Mucosa of rectum (tissue), 2 donors: ENCODE results near the gene CFAP77.
"Not testable (repeated sequence)": the region's sequence is repeated elsewhere in the genome, so short reads cannot be mapped to it uniquely, and the experiment has no call there.

Experiments used
- H3K27ac ChIP-seq, 2 donors: one replicate each; pipeline ENCODE4 v1.7.0; 2013; ENCODE audit warnings: inconsistent platforms in 2 of 2, low read depth in 2 of 2, low read length in 2 of 2
- H3K27me3 ChIP-seq, 2 donors: one replicate each; pipeline ENCODE4 v1.7.0; 2013; ENCODE audit warnings: low read length in 2 of 2; ENCODE audit not compliant: control insufficient read depth in 2 of 2, insufficient read depth in 2 of 2
- H3K36me3 ChIP-seq, 2 donors: one replicate each; pipeline ENCODE4 v1.7.0; 2013; ENCODE audit warnings: low read length in 2 of 2; ENCODE audit not compliant: control insufficient read depth in 2 of 2, insufficient read depth in 2 of 2
- H3K4me1 ChIP-seq, 2 donors: one replicate each; pipeline ENCODE4 v1.7.0; 2013; ENCODE audit warnings: low read length in 2 of 2, mild to moderate bottlenecking in 1 of 2; ENCODE audit not compliant: control insufficient read depth in 2 of 2, insufficient read depth in 2 of 2
- H3K4me3 ChIP-seq, 2 donors: one replicate each; pipeline ENCODE4 v1.7.0; 2013; ENCODE audit warnings: low read length in 2 of 2
- H3K9ac ChIP-seq, 2 donors: one replicate each; pipeline ENCODE4 v1.7.0; 2013; ENCODE audit warnings: low read length in 2 of 2, low read depth in 1 of 2, mild to moderate bottlenecking in 1 of 2
- H3K9me3 ChIP-seq, 2 donors: one replicate each; pipeline ENCODE4 v1.7.0; 2013; ENCODE audit warnings: low read length in 2 of 2; ENCODE audit not compliant: control insufficient read depth in 2 of 2
- donor health status: healthy.
- donor health status: Normal muscosa, but diverticular disease.

The CFAP77 gene

DNA sequence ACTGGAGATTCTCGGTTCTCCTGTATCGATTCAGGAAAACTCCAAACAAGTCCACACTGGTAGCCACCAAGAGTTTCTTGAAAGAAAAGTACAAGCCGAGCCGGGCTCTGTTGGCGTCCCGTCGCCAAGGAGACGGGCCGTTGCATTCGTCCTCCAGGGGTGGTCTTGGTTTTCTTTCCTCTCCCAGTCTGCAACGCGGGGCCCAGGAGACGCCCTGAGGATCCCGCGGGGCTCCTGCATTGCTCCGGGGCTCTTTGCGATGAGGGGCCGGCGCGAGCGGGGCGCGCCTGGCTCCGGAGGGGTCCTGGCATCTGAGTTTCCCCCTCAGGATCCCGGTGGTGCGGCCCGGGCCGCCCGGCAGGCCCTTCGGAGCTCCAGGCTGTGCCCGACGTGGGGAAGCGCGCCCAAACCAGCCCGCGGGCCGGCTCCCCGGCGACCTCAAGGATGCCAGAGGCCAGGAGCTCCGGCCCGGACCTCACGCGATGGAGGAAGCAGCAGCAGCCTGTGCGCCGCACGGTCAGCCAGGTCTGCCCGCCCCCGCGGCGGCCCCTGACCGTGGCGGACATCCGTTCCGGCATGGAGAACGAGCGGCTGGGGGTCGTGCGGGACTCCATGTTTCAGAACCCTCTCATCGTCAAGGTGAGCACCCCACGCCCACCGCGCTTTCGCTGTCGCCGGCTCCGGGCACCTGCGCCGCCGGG is at the start of gene CFAP77:
Gene CFAP77 (plus strand): TSS at position 384 of the 701 bp plus-strand sequence. CDS start 61 bp downstream, at position 445.
- Histone ChIP-seq H3K4me3 (peak within 1 kb of the TSS; percentile 35 to 54), H3K36me3 (no peaks in the 10 kb centered on the region), H3K4me1 (peaks cover 14 to 24% of the 10 kb centered on the region in 2 donors), H3K9me3 (no peaks in the 10 kb centered on the region), H3K27ac (no peak within 1 kb of the TSS), H3K27me3 (peaks cover 40 to 41% of the 10 kb centered on the region in 2 donors), H3K9ac (no peak within 1 kb of the TSS)

DNA sequence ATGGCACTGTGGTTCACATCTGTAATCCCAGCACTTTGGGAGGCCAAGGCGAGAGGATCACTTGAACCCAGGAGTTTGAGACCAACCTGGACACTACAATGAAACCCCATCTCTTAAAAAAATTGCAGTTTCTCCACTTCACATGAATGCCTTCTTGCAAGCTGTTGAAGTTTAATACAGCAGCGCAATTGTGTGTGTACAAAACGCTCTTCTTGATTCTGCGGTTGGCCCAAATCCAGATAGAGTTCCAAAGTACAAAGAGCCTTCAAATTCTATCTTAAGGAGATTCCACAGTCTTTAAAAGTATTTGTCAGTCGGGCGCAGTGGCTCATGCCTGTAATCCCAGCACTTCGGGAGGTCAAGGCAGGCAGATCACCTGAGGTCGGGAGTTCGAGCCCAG is 45.9 kb upstream of the CFAP77 start:
- H3K36me3 ChIP-seq, result no peaks in the 10 kb centered on the region
- no peak overlapping the region for H3K9ac ChIP-seq
- no peak overlapping the region for H3K4me3 ChIP-seq
- no peaks in the 10 kb centered on the region for H3K27me3 ChIP-seq
- H3K27ac ChIP-seq, result no peak overlapping the region
- H3K4me1 ChIP-seq, result no peaks in the 10 kb centered on the region
- H3K9me3 ChIP-seq, result no peaks in the 10 kb centered on the region

DNA sequence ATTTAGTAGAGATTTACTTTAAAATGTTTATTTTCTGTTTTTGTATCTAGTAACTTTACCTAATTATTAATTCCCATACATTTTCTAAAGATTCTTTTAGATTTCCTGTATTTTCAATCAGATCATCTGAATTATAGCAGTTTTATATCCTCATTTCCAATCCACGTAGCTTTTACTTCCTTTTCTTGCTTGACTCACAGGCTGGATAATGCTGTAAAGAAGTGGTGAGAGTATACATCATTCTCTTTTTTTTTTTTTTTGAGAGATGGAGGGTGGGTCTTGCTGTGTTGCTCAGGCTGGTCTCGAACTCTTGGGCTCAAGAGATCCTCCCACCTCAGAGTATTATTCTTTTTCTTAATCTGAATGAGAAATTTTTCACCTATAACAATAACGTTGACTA is 44.0 kb upstream of the CFAP77 start:
- Histone ChIP-seq H3K36me3 (no peaks in the 10 kb centered on the region), H3K4me1 (no peaks in the 10 kb centered on the region), H3K27me3 (no peaks in the 10 kb centered on the region), H3K9me3 (no peaks in the 10 kb centered on the region), H3K9ac (no peak overlapping the region), H3K4me3 (no peak overlapping the region), H3K27ac (no peak overlapping the region)

DNA sequence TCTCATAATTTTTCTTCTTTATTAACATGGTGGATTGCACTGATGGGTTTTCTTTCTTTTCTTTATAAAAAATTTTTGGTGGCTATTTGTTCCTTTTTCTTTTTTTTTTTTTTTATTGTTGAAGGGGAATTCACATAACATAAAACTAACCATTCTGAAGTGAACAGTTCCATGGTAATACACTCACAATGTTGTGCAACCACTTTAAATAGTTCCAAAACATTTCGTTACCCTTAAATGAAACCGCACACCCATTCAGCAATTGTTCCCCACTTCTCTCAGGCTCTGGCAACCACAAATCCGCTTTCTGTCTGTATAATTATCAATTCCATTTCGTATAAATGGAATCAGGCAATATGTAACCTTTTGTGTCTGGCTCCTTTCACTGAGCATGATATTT is 43.5 kb upstream of the CFAP77 start:
- Histone ChIP-seq H3K27me3 (no peaks in the 10 kb centered on the region), H3K4me1 (no peaks in the 10 kb centered on the region), H3K4me3 (no peak overlapping the region), H3K9ac (no peak overlapping the region), H3K9me3 (no peaks in the 10 kb centered on the region), H3K36me3 (no peaks in the 10 kb centered on the region), H3K27ac (no peak overlapping the region)

DNA sequence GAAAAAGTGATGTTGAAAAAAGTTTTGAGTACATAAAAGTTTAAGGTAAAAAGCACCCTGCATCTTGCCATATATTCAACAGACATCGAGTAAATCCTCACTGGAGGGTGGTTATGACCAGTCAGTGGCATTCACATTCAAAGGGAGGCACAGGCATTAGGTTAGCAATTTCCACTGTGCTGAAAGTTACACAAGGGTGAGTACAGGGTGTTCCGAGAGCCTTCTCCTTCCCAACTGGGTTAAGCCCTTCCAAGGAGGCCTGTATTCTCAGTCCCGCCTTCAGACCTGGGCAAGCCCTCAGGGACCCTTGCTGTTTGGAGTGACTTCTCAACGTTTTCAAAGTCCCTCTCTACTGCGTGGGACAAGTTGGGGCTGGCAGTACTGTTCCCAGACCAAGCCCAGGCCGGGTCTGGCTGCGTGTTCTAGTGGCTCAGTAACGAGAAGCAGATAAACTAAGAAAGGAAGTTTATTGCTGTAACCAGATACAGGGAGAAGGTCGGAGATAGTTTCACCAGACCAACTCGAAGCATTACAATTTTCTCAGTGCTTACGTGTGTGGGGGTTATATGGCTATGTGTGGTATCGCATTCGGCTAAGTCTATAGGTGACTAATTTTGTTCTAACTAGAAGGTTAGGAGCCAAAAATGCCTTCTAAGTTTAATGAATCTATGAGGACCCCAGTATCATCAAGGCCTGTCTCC is 42.2 kb upstream of the CFAP77 start:
- no peaks in the 10 kb centered on the region for H3K36me3 ChIP-seq
- no peaks in the 10 kb centered on the region for H3K9me3 ChIP-seq
- no peak overlapping the region for H3K4me3 ChIP-seq
- H3K27ac ChIP-seq, result no peak overlapping the region
- H3K9ac ChIP-seq, result no peak overlapping the region
- H3K4me1 ChIP-seq, result peaks cover 0 to 2% of the 10 kb centered on the region in 2 donors
- H3K27me3 ChIP-seq, result no peaks in the 10 kb centered on the region

DNA sequence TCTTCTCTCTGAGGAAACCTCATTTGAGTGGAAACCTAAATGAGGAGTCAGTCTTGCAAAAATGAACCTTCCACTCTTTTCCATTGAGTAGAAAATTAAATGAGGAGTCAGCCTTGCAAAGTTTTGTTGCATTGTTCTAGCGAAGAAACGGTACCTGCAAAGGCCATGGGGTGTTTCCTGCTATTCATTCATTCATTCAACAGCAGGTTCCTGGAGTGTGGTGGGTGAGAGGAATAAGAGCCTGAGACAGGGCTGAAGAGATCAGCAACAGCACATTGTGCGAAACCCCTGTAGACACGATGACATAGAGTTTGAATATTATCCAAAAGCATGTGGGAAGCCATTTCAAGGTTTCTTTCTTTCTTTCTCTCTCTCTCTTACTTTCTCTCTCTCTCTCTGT is 40.6 kb upstream of the CFAP77 start:
- peaks cover 0 to 2% of the 10 kb centered on the region in 2 donors for H3K4me1 ChIP-seq
- no peaks in the 10 kb centered on the region for H3K9me3 ChIP-seq
- H3K27me3 ChIP-seq, result no peaks in the 10 kb centered on the region

DNA sequence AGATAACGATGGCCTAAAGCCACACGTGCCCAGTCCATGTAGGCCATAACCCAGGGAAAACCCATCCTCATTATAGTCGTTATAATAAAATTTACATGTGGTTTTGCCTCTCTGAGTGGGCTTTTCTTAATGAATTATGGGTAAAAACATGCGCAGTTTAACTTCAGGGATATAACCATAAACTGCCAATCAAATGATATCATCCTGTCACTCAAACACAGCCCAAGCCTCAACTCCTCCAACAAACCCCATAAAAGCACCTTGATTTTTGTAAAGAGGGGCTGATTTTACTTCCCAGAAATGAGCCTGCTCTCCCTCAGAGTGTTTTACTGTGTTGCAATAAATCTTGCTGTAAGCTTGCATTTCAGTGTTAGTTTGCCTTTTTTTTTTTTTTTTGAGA is 39.4 kb upstream of the CFAP77 start:
- no peaks in the 10 kb centered on the region for H3K9me3 ChIP-seq
- H3K36me3 ChIP-seq, result peaks cover 0 to 6% of the 10 kb centered on the region in 2 donors
- no peak overlapping the region for H3K27ac ChIP-seq
- H3K9ac ChIP-seq, result no peak overlapping the region
- peaks cover 0 to 2% of the 10 kb centered on the region in 2 donors for H3K4me1 ChIP-seq
- H3K4me3 ChIP-seq, result no peak overlapping the region
- H3K27me3 ChIP-seq, result no peaks in the 10 kb centered on the region

More for the DNA sequence above, 40.6 kb upstream of the CFAP77 start:
- no peaks in the 10 kb centered on the region for H3K36me3 ChIP-seq
- H3K27ac ChIP-seq, result no peak overlapping the region
- no peak overlapping the region for H3K4me3 ChIP-seq
- no peak overlapping the region for H3K9ac ChIP-seq

DNA sequence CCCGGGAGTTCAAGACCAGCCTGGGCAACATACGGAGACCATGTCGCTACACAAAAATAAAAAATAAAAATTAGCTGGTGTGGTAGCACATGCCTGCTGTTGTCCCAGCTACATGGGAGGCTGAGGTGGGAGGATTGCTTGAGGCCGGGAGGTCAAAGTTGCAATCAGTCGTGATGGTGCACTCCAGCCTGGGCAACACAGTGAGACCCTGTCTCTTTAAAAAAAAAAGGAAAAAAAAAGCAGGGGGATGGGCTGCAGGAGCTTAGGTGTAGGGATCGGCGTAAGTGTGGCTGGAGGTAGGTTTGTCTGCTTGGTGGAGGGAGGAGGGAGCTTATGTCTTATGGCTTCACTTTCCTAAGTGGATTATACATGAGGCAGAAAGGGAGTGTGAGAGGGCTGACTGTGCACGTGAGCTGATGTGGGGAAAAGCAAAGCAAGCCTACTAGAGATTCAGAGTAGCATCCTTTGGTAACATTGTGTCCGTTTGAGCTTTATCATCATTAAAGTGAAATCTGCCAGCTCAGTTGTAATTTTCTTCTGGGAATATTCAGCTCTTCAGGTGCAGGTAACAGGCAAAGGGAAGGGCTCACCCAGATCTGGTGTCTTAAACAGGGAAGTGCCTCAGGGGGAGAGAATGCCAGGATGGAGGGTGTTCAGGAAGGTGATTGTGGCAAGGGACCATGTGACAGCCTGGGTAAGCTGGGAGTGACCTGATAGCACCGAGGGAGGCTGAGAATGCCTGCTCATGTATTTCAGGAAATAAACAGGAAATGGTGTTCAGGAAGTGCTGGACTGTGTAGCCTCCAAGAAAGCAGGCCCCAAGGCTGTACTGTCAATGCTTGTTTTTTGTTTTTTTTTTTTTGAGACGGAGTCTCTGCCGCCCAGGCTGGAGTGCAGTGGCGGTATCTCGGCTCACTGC is 37.6 kb upstream of the CFAP77 start:
- Histone ChIP-seq H3K27ac (peak overlapping the region; percentile 28 to 35), H3K9ac (no peak overlapping the region), H3K4me1 (peaks cover 0 to 2% of the 10 kb centered on the region in 2 donors), H3K36me3 (peaks cover 12 to 24% of the 10 kb centered on the region in 2 donors), H3K4me3 (peak overlapping the region in 1 of 2 donors; percentile 3), H3K27me3 (no peaks in the 10 kb centered on the region), H3K9me3 (no peaks in the 10 kb centered on the region)

DNA sequence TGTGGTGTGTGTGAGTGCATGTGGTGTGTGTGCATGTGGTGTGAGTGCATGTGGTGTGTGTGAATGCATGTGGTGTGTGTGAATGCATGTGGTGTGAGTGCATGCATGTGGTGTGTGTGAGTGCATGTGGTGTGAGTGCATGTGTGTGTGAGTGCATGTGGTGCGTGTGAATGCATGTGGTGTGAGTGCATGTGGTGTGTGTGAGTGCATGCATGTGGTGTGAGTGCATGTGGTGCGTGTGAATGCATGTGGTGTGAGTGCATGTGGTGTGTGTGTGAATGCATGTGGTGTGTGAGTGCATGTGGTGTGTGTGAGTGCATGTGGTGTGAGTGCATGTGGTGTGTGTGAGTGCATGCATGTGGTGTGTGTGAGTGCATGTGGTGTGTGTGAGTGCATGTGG is 32.2 kb upstream of the CFAP77 start:
- not testable (repeated sequence) for H3K27me3 ChIP-seq, H3K4me1 ChIP-seq, H3K9me3 ChIP-seq, H3K9ac ChIP-seq, H3K4me3 ChIP-seq, H3K27ac ChIP-seq
- peaks cover 31 to 55% of the 10 kb centered on the region in 2 donors for H3K36me3 ChIP-seq

DNA sequence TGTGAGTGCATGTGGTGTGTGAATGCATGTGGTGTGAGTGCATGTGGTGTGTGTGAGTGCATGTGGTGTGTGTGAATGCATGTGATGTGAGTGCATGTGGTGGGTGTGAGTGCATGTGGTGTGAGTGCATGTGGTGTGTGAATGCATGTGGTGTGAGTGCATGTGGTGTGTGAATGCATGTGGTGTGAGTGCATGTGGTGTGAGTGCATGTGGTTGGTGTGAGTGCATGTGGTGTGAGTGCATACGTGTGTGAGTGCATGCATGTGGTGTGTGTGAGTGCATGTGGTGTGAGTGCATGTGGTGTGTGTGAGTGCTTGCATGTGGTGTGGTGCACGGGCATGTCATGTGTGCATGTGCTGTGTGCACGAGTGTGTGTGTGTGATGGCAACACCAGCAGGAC is 31.6 kb upstream of the CFAP77 start:
- H3K36me3 ChIP-seq, result peaks cover 31 to 55% of the 10 kb centered on the region in 2 donors
- H3K4me3 ChIP-seq, H3K27me3 ChIP-seq, H3K27ac ChIP-seq, H3K4me1 ChIP-seq, H3K9me3 ChIP-seq, H3K9ac ChIP-seq: not testable (repeated sequence)
